Stomach (tissue), 4 donors: ENCODE data around the gene ZNF830.

ENCODE experiments used
- POLR2A ChIP-seq, 4 donors: fragments of 450-650 bp; IDR thresholded peaks; one replicate each; pipeline ENCODE4 v1.6.1; 2016; ENCODE audit warnings: antibody characterized with exemption in 4 of 4, control low read depth in 2 of 4, mild to moderate bottlenecking in 1 of 4, moderate library complexity in 1 of 4
- TF ChIP-seq, protein P1 (sequence below), 7 experiments: fragments of 450-650 bp in 4 of 7; fragments of 200-600 bp in 3 of 7; sonication (generic) in 3 of 7; IDR thresholded peaks; one replicate each; pipeline ENCODE4 v1.5.1; 2016 to 2019; ENCODE audit warnings: antibody characterized with exemption in 7 of 7, control low read depth in 2 of 7, mild to moderate bottlenecking in 1 of 7

DNA sequence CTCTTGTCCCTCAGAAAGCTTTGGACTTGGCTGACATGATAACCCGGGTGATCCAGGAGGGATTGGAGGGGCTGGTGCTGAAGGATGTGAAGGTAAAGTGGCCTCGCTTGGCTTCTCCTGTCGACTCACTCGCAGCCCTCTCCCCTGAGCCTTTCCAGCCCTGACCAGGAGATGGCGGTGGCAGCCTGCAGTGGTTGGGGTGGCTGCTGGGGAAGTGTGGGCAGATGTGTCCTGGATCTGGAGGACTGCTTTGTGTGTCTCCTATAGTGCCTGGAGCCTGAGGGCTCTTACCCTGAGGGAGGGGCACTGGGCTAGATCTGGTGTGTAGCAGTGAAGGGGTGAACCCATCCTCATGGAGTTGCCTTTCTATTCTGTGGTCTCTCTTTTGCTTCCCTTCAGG, 36.9 kb downstream of the ZNF830 start:
- no peak for TF ChIP-seq POLR2A (IDR thresholded peaks at IDR 0.05)
- TF ChIP-seq, protein P1, sequence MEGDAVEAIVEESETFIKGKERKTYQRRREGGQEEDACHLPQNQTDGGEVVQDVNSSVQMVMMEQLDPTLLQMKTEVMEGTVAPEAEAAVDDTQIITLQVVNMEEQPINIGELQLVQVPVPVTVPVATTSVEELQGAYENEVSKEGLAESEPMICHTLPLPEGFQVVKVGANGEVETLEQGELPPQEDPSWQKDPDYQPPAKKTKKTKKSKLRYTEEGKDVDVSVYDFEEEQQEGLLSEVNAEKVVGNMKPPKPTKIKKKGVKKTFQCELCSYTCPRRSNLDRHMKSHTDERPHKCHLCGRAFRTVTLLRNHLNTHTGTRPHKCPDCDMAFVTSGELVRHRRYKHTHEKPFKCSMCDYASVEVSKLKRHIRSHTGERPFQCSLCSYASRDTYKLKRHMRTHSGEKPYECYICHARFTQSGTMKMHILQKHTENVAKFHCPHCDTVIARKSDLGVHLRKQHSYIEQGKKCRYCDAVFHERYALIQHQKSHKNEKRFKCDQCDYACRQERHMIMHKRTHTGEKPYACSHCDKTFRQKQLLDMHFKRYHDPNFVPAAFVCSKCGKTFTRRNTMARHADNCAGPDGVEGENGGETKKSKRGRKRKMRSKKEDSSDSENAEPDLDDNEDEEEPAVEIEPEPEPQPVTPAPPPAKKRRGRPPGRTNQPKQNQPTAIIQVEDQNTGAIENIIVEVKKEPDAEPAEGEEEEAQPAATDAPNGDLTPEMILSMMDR (IDR thresholded peaks at IDR 0.05) = peak in 5 of 7 experiments; percentile 55 to 86 (median 64)
